Aorta (tissue), 5 donors: ENCODE results near the gene TRMO. TPM values are rescaled to one million over a fixed set of nuclear protein-coding genes. Genes with fewer than 3 reads are reported as not detected.

ENCODE experiments used
- ATAC-seq: fragments of 200-7000 bp; cut with Tn5 transposase; one replicate; pipeline ENCODE4 v1.9.1; 2022; ENCODE audit warnings: moderate library complexity; ENCODE audit not compliant: low FRiP score
- DNase-seq, 2 donors: peaks; one replicate each; pipeline ENCODE4 v3.0.0-alpha.2; 2020
- H3K27ac ChIP-seq, 2 donors: one replicate each; pipeline ENCODE4 v1.5.1; 2013; ENCODE audit warnings: low read length in 2 of 2, mild to moderate bottlenecking in 2 of 2, moderate library complexity in 2 of 2, control low read depth in 1 of 2, inconsistent platforms in 1 of 2, low read depth in 1 of 2
- H3K27me3 ChIP-seq, 2 donors: one replicate each; pipeline ENCODE4 v1.6.1; 2013; ENCODE audit warnings: control low read depth in 1 of 2, low read length in 1 of 2, mild to moderate bottlenecking in 1 of 2, moderate library complexity in 1 of 2; ENCODE audit not compliant: insufficient read depth in 2 of 2, control insufficient read depth in 1 of 2
- H3K36me3 ChIP-seq, 2 donors: one replicate each; pipeline ENCODE4 v1.6.1; 2013; ENCODE audit warnings: control low read depth in 1 of 2, low read length in 1 of 2, mild to moderate bottlenecking in 1 of 2; ENCODE audit not compliant: insufficient read depth in 2 of 2, control insufficient read depth in 1 of 2
- H3K4me1 ChIP-seq, 2 donors: one replicate each; pipeline ENCODE4 v1.6.1; 2013; ENCODE audit warnings: low read length in 2 of 2, control low read depth in 1 of 2, mild to moderate bottlenecking in 1 of 2, moderate library complexity in 1 of 2; ENCODE audit not compliant: insufficient read depth in 2 of 2, control insufficient read depth in 1 of 2
- H3K4me3 ChIP-seq, 2 donors: one replicate each; pipeline ENCODE4 v1.5.1; 2013; ENCODE audit warnings: low read length in 2 of 2, control low read depth in 1 of 2, mild to moderate bottlenecking in 1 of 2
- H3K9me3 ChIP-seq: one replicate; pipeline ENCODE4 v1.6.1; 2013; ENCODE audit warnings: mild to moderate bottlenecking, low read length; ENCODE audit not compliant: control insufficient read depth
- WGBS, 2 donors: extraction: QIAGEN DNeasy Blood & Tissue Kit; methylation state at CpG; one replicate each; pipeline ENCODE4 v1.1.7; 2013; 5-methylcytosine and 5-hydroxymethylcytosine counted together
- intact Hi-C, 2 donors: fragments of 100-400 bp; cut with DNase I; formaldehyde crosslinking; loops; one replicate each; pipeline versions ENCODE4 v1.14.2 to v1.15.0; 2022
- polyA plus RNA-seq, 2 donors: library from polyadenylated mRNA; stranded (reverse); fragments of 200-250 nt; gene quantifications; one replicate each; pipeline ENCODE4 v1.2.3, GENCODE V29; 2013
- total RNA-seq, 2 donors: library from RNA; stranded (reverse); fragmentation: NEBNext Ultra II Directional; extraction: Animal tissue kit (Norgen Biotek cat#: 25700); gene quantifications; one replicate each; pipeline ENCODE4 v1.2.1, GENCODE V29; 2021
- donor health status: healthy with polysubstance abuse.
- donor health status: Bipolar disorder and iron deficiency.
- donor health status: DM: no; HTN: no; CAD: no.
- donor health status: DM: no; HTN: no; CAD: no.
- donor health status: DM: yes; HTN: yes; CAD: no.

Gene TRMO
- total and polyA plus RNA-seq, 4 donors = 5.5 to 10.7 (median 8.6) TPM

DNA sequence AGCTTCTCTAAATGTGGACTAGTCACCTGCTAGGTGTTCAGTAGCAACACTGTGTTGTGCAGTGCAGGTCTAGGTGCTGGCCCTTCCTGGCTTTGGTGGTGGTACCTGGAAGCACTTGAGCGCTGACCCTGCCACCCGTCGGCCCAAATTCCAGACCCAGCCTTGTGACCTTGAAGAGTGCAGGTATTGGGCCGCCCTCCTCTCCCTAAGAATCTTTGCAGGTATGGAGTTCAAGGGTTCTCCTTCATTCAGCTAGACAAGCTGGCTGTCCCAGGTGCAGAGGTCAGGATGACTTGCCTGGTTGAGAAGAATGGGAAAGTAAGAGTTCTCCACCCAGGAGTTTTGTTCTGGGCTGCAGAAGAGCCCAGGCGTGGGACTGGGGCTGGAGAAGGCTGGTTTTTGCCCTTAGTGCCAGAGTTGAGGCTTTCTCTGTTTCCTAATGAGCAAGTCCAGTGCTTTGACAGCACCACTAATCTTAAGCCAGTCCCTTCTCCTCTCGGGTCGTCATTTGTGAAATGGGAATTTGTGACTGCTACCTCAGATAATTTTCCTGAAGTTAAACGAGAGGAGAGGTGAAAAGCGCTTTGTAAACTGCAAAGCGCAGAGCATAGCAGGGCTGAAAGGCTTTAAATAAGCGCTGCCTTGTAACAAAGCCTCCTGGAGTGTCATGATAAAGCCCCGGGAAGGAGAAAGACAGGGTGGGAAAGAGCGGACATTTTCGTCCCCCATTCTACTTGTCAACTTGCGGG, 65.3 kb downstream of the TRMO start:
- Histone ChIP-seq H3K9me3 (no peaks in the 10 kb centered on the region), H3K4me1 (no peaks in the 10 kb centered on the region), H3K27me3 (peaks cover 0 to 2% of the 10 kb centered on the region in 2 donors), H3K27ac (no peak overlapping the region), H3K4me3 (no peak overlapping the region), H3K36me3 (no peaks in the 10 kb centered on the region)
- intact Hi-C loops = no loop called here
- WGBS, 2 donors = 17 to 25% methylated on average over 15 of the region's 15 CpGs
- ATAC-seq = no peak
- DNase-seq = no peak

DNA sequence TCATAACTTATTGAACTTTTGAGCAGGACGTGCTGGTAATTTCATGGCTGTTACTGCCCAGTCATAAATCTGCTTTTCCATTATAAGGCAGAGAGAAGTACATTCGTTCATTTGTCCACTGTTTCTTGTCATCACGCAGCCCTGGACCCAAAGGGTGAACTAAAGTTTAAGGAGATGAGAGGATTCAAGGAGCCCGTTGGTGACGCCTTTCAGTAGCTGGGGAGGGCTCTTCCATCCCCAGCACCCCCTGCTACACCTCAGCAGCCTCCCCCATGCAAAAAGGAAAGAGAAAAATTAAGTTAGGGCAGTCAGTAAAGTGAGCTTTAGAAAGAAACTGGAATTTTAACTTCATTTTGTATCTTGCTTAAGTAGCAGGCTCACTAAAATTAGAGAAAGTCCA, 66.4 kb downstream of the TRMO start:
- Histone ChIP-seq H3K27ac (no peak overlapping the region), H3K9me3 (no peaks in the 10 kb centered on the region), H3K4me1 (no peaks in the 10 kb centered on the region), H3K36me3 (no peaks in the 10 kb centered on the region), H3K27me3 (peaks cover 0 to 2% of the 10 kb centered on the region in 2 donors), H3K4me3 (no peak overlapping the region)
- intact Hi-C loops = no loop called here
- DNase-seq = no peak
- WGBS, 2 donors = 39 to 55% methylated on average over 5 of the region's 5 CpGs
- ATAC-seq = no peak

DNA sequence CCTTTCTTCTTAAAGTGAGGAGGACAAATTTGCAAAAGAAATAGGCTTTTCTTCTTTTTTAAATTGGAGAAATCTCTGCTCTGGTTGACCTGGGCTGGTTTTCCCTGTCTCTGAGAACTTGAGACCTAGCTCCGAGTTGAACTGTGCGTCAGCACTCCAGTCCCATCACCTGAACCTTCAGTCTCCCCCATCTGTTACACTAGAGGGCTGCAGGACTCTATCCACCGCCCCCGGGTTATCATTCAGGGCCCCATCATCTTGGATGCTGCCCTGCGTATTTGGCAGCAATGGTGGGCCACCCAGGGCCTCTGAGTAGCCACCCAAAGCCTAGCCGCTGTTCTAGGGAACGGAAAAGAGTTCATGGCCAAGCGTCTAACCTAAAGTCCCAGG, 66.8 kb downstream of the TRMO start:
- Histone ChIP-seq H3K9me3 (no peaks in the 10 kb centered on the region), H3K27me3 (peaks cover 0 to 2% of the 10 kb centered on the region in 2 donors), H3K4me3 (no peak overlapping the region), H3K36me3 (no peaks in the 10 kb centered on the region), H3K4me1 (no peaks in the 10 kb centered on the region), H3K27ac (no peak overlapping the region)
- 20 to 29% methylated on average over 8 of the region's 8 CpGs for WGBS, 2 donors
- no peak for ATAC-seq
- no peak for DNase-seq
- intact Hi-C loops = no loop called here

DNA sequence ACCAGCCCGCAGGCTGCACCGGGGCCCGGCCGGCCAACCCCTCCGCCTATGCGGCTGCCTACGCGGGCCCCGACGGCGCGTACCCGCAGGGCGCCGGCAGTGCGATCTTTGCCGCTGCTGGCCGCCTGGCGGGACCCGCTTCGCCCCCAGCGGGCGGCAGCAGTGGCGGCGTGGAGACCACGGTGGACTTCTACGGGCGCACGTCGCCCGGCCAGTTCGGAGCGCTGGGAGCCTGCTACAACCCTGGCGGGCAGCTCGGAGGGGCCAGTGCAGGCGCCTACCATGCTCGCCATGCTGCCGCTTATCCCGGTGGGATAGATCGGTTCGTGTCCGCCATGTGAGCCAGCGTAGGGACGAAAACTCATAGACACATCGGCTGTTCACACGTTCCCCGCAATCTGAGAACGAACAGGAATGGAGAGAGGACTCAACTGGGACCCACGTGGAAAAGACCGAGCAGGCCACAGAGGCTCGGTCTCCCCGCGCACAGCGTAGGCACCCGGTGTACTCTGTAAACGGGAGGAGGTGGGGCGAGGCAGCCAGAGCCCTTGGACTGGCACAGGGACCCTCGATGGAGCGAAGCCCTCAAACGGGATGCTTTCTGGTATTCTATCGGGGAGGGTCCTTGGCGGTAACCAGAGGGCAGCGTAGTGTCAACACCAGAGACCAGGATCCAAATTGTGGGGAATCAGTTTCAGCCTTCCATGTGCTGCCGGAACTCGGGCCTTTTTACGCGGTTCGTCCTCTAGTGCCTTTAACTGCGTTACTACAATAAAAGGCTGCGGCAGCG, 67.4 kb downstream of the TRMO start:
- no peak overlapping the region for H3K4me3 ChIP-seq
- H3K27ac ChIP-seq = no peak overlapping the region
- DNase-seq = no peak
- 6 to 8% methylated on average over 70 to 71 of the region's 71 CpGs for WGBS, 2 donors
- no peaks in the 10 kb centered on the region for H3K4me1 ChIP-seq
- ATAC-seq = no peak
- peaks cover 1% of the 10 kb centered on the region for H3K9me3 ChIP-seq
- H3K27me3 ChIP-seq = peaks cover 0 to 2% of the 10 kb centered on the region in 2 donors
- intact Hi-C loops = no loop called here
- no peaks in the 10 kb centered on the region for H3K36me3 ChIP-seq

Other genes with a start within 250 kb of the TRMO start
- 10 to 100 TPM; 15.3 to 23.4 TPM for gene XPA, start 225.2 kb downstream of the TRMO start, total RNA-seq
- 10 to 100 TPM; 25.2 to 33.1 TPM for gene XPA, start 225.2 kb downstream of the TRMO start, polyA plus RNA-seq
- gene FOXE1, start 69.3 kb downstream of the TRMO start, total RNA-seq = not detected
- not detected for gene FOXE1, start 69.3 kb downstream of the TRMO start, polyA plus RNA-seq
- under 1 TPM in 1 of 2 donors, not detected in 1; 0.93 TPM for gene HEMGN, start 15.7 kb upstream of the TRMO start, total RNA-seq
- gene HEMGN, start 15.7 kb upstream of the TRMO start, polyA plus RNA-seq = not detected
- 100 to 1,000 TPM in 1 of 2 donors, 10 to 100 TPM in 1; 98.6 to 111 TPM for gene ANP32B, start 60.8 kb upstream of the TRMO start, total RNA-seq
- gene ANP32B, start 60.8 kb upstream of the TRMO start, polyA plus RNA-seq = 100 to 1,000 TPM; 132 to 350 TPM
- 10 to 100 TPM; 40.8 to 47.3 TPM for gene NANS, start 134.2 kb upstream of the TRMO start, total RNA-seq
- gene NANS, start 134.2 kb upstream of the TRMO start, polyA plus RNA-seq = 10 to 100 TPM; 39.2 to 57.1 TPM
- 10 to 100 TPM in 1 of 2 donors, 1 to 10 TPM in 1; 8.5 to 17.6 TPM for gene TRIM14, start 196.7 kb upstream of the TRMO start, total RNA-seq
- gene TRIM14, start 196.7 kb upstream of the TRMO start, polyA plus RNA-seq = 1 to 10 TPM; 1.5 to 5.6 TPM